NCI-H2196 (cell line): ENCODE measurements around the gene ELANE.

Source experiments
- DNase-seq: peaks from one replicate; lab custom pipeline; 2025; ENCODE audit not compliant: unreplicated experiment; lab: John Stamatoyannopoulos, UW

The ELANE gene

DNA sequence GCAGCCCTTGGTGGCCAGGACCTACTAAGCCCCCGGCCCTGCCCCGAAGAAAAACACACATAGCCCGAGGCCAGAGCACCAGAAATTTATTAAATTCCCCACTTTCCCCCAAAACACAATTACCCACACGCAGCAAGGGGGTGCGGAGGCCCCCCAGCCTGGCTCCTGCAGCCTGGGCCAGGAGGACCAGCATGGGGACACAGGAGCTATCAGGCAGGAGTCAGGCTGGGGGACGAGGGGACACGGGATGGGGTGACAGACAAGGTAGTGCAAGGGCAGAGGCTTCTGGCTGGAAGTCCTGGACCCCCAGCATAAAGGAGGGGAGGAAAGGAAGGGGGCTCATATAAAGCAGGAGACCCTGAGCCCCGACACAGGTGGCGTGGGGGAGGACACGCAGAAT, 44.3 kb downstream of the ELANE start:
- DNase-seq, result no peak

DNA sequence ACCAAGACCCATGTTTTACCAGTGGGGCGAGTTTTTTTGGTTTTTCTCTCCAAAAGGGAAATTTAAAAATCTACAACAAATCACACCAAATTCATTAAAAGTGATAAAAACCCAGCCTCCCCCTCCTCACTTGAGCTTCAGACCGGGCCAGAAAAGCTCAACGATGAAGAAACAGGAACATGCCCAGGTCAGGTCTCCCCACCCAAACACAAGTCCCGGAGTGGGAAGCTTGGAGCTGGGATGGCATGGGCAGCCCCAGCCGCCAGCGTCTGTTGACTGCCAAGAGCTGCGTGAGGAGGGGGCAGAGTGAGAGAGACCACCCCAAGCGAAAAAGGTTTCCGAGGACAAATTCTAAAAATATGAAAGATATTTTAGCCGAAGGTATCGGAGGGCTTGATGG, 44.9 kb downstream of the ELANE start:
- no peak for DNase-seq

DNA sequence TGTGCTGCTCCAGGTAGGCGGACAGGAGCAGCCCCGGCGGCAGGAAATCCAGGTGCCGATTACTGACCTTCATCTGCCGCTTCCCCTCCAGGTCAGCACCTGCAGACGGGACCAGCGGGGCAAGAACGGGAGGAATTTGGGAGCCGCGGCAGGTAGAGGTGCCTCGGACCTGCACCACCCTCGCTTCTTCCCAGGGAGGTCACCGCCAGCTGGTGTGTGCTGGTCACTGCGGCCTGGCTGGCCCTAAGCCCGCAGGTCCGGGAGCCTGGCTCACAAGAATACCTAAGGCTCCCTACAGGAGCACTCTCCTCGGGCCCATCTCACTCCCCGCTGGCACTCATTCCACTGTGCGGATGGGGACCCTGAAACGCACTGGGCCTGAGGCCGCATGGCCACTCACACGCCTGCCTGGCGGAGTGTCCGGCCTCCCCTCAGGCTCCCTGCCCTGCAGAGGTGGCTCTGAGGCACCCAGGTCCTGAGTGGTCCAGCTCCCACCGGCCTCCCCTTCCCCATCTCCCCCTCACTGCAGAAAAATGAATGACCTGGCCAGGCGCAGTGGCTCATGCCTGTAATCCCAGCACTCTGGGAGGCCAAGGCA, 45.4 kb downstream of the ELANE start:
- no peak for DNase-seq

DNA sequence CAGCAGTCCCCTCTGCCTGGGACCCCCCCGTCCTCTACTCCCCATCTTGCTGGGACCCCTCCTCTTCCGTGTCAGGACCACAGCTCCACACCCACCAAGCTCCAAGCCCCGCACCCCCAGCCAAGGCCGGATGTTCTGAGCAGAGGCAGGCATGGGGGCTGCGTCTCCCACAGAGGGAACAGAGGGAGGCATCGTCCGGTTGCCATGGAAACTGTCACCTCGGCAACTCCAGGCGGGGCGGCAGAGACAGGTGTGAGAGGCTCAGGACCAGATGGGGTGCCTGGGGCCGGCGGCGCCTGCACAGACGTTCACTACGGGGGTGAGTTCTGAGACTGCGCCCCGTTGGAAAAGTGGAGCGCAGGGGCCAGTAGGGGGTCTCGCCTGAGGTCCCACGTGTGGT, 46.6 kb downstream of the ELANE start:
- no peak for DNase-seq

DNA sequence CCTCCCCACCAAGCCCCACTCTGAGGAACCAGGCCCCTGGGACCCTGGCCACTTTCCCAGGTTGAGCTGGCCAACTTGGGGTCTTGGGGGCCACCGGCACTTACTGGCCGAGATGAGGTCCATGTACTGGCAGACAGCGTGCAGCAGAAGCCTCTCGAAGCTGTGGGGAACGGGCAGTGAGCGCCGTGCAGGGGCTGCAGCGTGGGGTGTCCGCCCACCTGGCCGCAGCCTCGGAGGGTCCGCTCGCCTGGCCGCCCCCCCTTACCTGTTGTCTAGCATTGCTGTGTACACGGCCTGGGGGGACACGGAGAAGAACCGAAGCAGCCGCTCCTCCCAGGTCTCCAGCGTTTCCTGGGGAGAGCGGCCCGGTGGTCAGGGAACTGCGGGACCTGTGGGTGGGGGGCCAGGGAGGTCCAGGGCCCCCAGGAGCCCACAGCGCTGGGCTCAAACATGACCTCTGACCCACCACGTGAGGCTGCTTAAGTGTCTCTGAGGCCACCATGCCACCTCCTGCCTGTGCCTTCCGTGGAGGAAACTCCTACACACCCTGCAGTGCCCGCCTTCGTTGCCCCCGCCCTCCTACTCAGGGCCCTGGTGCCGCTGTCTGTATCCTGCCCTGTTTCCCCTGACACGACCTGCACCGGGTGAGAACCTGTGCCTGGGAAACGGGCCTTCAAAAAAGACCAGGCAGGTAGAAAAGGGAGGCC, 47.4 kb downstream of the ELANE start:
- no peak for DNase-seq

DNA sequence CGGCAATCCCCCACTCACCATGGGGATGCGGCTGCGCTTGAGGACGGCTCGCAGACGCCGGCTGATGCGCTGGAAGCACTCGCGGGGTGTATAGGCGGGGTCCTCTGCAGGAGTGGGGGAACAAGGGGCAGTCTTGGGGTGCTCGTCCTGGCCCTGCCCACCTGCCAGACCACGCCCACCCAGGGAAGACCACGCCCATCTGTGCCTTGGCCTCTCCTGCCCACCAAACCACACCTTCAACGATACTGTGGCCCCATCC, 47.9 kb downstream of the ELANE start:
- DNase-seq, result no peak

DNA sequence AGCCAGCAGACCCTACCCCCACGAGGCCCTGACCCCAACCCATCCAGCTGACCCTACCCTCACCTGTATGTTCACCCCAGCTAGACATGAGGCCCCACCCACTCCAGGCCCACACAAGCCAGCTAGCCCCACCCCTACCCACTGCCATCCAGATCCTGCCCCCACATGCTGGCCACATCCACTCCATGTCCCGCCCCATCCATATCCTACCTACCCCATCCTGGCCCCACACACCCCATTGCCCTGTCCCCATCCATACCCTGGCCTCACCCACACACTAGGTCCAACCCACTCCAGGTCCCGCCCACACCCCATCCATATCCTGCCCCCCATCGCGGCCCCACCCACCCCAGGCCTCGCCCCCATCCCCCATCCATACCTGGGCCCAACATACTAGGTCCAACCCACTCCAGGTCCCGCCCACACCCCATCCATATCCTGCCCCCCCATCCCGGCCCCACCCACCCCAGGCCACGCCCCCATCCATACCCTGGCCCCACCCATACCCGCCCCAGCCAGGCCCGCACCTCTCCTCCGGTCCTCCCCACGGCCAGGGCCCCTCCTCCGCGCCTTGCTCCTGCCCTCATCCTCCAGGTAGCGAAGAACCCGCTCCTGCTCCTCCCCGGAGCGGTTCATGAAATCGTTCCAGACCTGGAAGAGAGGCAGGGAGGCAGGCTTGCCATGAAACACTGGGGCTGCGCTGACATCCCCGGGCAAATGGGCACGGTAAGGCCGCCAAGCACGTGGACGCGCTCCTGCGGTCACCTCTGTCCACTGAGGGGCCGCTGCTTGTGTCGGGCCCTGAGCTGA, 48.4 kb downstream of the ELANE start:
- DNase-seq, result peak; percentile 31

DNA sequence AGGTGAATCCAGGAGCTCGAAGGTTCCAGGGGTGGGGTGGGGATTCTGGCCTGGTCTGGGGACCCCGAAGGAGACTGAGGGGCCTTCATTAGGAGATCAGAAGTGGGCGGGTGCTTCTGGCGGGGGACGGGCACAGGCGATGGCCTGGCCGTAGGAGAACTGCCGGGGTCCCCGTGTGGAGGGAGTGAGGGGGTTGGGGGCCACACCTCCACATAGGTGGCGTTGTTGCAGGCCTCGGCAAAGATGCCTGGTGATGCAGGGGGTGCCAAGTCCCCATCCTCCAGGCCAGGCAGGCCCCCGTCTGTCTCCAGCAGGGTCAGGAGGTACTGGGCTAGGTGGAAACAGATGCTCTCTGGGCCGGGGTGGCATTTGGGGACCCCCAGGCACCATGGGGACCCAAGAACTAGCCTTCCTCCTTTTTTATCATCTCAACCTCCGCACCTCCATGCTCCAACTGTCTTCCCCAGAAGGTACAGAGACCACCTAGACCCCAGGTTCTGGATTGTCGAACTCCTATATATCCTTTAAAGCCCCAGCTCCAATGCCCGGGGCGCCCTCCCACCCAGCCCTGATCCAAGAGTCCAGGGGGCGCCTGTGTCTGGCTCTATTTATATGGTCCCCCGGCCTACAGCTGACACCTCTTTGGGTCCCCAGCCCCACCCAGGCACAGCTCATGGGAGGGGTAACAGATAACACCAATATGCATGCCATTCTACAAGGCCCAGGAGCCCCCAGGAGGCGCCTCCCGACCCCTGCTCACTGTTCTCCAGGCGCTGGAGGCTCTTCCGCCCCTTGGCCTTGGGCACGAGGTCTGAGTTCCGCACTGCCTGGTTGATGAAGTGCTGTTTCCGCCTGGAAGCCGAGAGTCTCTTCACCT, 49.4 kb downstream of the ELANE start:
- DNase-seq, result no peak

DNA sequence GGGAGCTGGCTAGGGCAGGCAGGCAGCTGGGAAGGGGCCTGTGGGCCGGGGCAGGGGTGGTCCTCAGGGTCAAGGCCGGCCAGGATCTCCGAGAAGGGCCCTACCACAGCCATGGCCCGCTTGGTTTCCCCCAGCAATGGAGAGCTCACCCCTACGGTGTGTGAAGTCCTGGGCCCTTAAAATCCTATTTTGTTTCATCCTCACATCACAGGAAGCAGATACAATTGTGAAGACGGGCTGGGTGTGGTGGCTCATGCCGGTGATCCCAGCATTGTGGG, 49.9 kb downstream of the ELANE start:
- DNase-seq, result no peak

DNA sequence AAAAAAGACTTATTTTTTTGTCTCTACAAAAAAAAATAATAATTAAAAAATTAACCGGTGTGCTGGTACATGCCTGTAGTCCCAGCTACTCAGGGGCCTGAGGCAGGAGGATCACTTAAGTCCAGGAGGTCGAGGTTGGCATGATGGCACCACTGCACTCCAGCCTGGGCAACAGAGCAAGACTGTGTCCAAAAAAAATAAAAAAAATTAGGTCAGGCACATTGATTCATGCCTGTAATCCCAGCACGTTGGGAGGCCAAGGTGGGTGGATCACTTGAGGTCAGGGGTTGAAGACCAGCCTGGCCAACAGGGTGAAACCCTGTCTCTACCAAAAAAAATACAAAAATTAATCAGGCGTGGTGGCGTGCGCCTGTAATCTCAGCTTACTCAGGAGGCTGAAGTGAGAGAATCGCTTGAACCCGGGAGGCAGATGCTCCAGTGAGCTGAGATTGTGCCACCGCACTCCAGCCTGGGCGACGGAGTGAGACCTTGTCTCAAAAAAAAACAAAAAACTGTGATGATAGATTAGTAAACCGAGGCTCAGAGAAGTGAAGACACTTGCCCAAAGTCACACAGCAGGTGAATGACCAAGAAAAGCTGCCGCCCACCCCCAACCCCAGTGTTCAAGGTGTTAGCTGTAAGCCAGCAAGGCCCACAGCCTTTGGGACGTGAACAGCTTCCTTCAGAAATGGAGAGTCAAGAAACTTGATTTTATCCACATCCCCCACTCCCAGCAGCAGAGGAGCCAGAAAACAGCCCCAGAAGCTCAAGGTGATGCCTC, 50.5 kb downstream of the ELANE start:
- DNase-seq, result no peak

DNA sequence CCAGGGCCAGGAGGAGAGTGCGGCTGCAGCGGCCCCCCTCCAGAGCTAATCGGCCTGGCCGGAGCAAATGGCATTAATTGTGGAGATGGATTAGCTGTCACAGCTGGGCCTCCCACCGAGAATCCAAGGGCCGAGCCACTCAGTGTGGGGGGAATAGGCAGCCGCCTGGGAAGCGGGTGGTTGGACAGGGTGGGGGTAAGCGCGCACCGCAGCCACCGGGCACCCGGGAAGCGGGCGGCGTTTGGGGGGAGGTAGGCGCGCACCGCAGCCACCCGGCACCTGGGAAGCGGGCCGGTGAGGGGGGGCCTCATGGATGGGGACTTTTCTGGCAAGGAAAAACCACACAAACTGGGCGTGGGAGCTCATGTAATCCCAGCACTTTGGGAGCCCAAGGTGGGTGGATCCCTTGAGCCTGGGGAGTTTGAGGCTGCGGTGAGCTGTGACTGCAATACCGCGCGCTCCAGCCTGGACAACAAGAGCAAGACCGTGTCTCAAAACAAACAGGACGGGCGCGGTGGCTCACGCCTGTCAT, 51.2 kb downstream of the ELANE start:
- no peak for DNase-seq

DNA sequence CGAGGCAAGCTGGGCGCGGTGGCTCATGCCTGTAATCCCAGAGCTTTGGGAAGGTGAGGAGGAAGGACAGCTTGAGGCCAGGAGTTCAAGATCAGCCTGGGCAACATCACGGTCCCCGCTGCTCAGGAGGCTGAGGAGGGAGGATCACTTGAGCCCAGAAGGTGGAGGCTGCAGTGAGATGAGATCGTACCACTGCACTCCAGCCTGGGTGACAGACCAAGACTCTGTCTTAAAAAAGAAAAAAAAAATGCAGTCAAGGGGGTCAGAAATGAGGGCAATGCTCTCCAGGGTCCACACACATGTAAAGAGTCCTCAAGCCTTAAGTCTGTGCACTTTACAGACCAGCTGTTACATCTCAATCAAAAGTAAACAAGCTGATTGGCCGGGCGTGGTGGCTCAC, 52.4 kb downstream of the ELANE start:
- DNase-seq, result no peak
